HepG2 (cell line): Measurements from ENCODE around the gene ANKIB1. TPM values are rescaled to one million over a fixed set of nuclear protein-coding genes. Genes with fewer than 3 reads are reported as not detected.

Source experiments
- ATAC-seq: fragments of 200-7000 bp; cut with Tn5 transposase; 3 replicates; pipeline ENCODE4 v1.9.1; 2020; ENCODE audit warnings: mild to moderate bottlenecking, moderate library complexity
- BruUV-seq: library from RNA; stranded (reverse); fragments of 400-500 nt; replicated peaks from 2 replicates; lab custom pipeline; 2021; lab: Mats Ljungman, UMichigan
- CTCF ChIA-PET: fragments of 300-600 bp; formaldehyde crosslinking; extraction: SDS; loops from one replicate; lab custom pipeline; 2021; ENCODE audit warnings: low total read pairs, inconsistent platforms, low intra/inter-chr PET ratio; lab: Yijun Ruan, JAX
- POLR2A ChIA-PET: fragments of 350-600 bp; sonication (Branson Sonifier 250); formaldehyde crosslinking; loops from one replicate; lab custom pipeline; 2020; ENCODE audit warnings: antibody characterized with exemption, inconsistent platforms; lab: Yijun Ruan, JAX
- DNase-seq: peaks from one replicate; pipeline ENCODE4 v3.0.0-alpha.2; 2015; ENCODE audit warnings: low spot score
- FAIRE-seq: peaks from 3 replicates; lab custom pipeline; 2011; peaks lifted over from hg19 to GRCh38; lab: Jason Lieb, UNC
- H2AFZ ChIP-seq: one replicate; pipeline ENCODE4 v1.6.1; 2011; ENCODE audit warnings: low read length, inconsistent platforms
- H3K27ac ChIP-seq: fragments of 300-600 bp; 3 replicates; pipeline ENCODE4 v1.8.0; 2011; ENCODE audit warnings: mixed run types, mild to moderate bottlenecking, mixed read lengths, low read length, inconsistent platforms; ENCODE audit not compliant: insufficient read depth; ENCODE audit errors: extremely low read length
- H3K27me3 ChIP-seq, 2 experiments: fragments of 200-600 bp in 1 of 2; 2 replicates in 1 of 2; 3 replicates in 1 of 2; pipeline versions ENCODE4 v1.6.0 to v1.8.0; 2011; ENCODE audit warnings: low read length in 2 of 2, mild to moderate bottlenecking in 2 of 2, moderate library complexity in 2 of 2, inconsistent platforms in 1 of 2; ENCODE audit not compliant: insufficient read depth in 2 of 2, control insufficient read depth in 1 of 2
- H3K36me3 ChIP-seq, 2 experiments: fragments of 200-600 bp in 1 of 2; replicated peaks in 1 of 2; 2 replicates in 1 of 2; 3 replicates in 1 of 2; pipeline versions ENCODE4 v1.5.1 to v1.8.0; 2011; ENCODE audit warnings: low read length in 2 of 2, inconsistent platforms in 1 of 2; ENCODE audit not compliant: insufficient read depth in 2 of 2, control insufficient read depth in 1 of 2
- H3K4me1 ChIP-seq: 2 replicates; pipeline ENCODE4 v1.5.1; 2012; ENCODE audit warnings: low read length, inconsistent platforms; ENCODE audit not compliant: insufficient read depth
- H3K4me2 ChIP-seq: 2 replicates; pipeline ENCODE4 v1.6.0; 2011; ENCODE audit warnings: low read depth, low read length, inconsistent platforms
- H3K4me3 ChIP-seq, 3 experiments: fragments of 200-600 bp in 1 of 3; sonication (generic), shearing (Covaris generic) in 1 of 3; replicated peaks in 1 of 3; 2 replicates each; pipeline ENCODE4 v1.5.1; 2011 to 2016; ENCODE audit warnings: low read length in 3 of 3, inconsistent platforms in 2 of 3, low read depth in 2 of 3, mild to moderate bottlenecking in 2 of 3, control low read depth in 1 of 3, mixed read lengths in 1 of 3; ENCODE audit not compliant: insufficient read depth in 1 of 3
- H3K79me2 ChIP-seq: one replicate; pipeline ENCODE4 v1.6.1; 2011; ENCODE audit warnings: low read length, inconsistent platforms; ENCODE audit not compliant: insufficient read depth
- H3K9ac ChIP-seq: 2 replicates; pipeline ENCODE4 v1.6.0; 2011; ENCODE audit warnings: mild to moderate bottlenecking, low read depth, low read length, inconsistent platforms; ENCODE audit not compliant: insufficient read depth
- H3K9me3 ChIP-seq: 2 replicates; pipeline ENCODE4 v1.5.1; 2012; ENCODE audit warnings: mild to moderate bottlenecking, low read length
- H4K20me1 ChIP-seq: 2 replicates; pipeline ENCODE4 v1.6.0; 2011; ENCODE audit warnings: inconsistent platforms, mild to moderate bottlenecking, low read length, moderate library complexity; ENCODE audit not compliant: insufficient read depth
- BRCA1 ChIP-seq: sonication (generic); formaldehyde crosslinking; IDR thresholded peaks from 2 replicates; pipeline ENCODE4 v1.4.0; 2020; ENCODE audit warnings: missing genetic modification reagents
- CHCHD3 ChIP-seq: sonication (generic); formaldehyde crosslinking; IDR thresholded peaks from 2 replicates; pipeline ENCODE4 v1.8.0; 2022; ENCODE audit warnings: mild to moderate bottlenecking, missing genetic modification reagents, moderate library complexity
- EP300 ChIP-seq, 3 experiments: sonication (generic) in 1 of 3; formaldehyde crosslinking in 1 of 3; IDR thresholded peaks; 2 replicates each; pipeline versions ENCODE4 v1.5.1 to v1.6.1; 2011 to 2020; ENCODE audit warnings: low read depth in 2 of 3, low read length in 2 of 3, borderline replicate concordance in 1 of 3, improper control_type of control experiment in 1 of 3, mild to moderate bottlenecking in 1 of 3, missing genetic modification reagents in 1 of 3, moderate library complexity in 1 of 3
- HOXA9 ChIP-seq: sonication (generic); formaldehyde crosslinking; IDR thresholded peaks from 2 replicates; pipeline ENCODE4 v1.8.1; 2022; ENCODE audit warnings: missing genetic modification reagents, mild to moderate bottlenecking, moderate library complexity, borderline replicate concordance
- MAFF ChIP-seq: IDR thresholded peaks from 2 replicates; pipeline ENCODE4 v1.6.1; 2011; ENCODE audit warnings: low read depth, low read length, improper control_type of control experiment
- MAFK ChIP-seq, 2 experiments: IDR thresholded peaks in 1 of 2; conservative IDR thresholded peaks in 1 of 2; 2 replicates each; pipeline ENCODE4 v1.6.1; 2011; ENCODE audit warnings: improper control_type of control experiment in 2 of 2, low read length in 2 of 2
- REL ChIP-seq: sonication (generic); formaldehyde crosslinking; conservative IDR thresholded peaks from 2 replicates; pipeline ENCODE4 v1.8.0; 2022; ENCODE audit warnings: mild to moderate bottlenecking, missing genetic modification reagents, moderate library complexity
- SMARCE1 ChIP-seq: fragments of 450-650 bp; IDR thresholded peaks from 2 replicates; pipeline ENCODE4 v1.6.1; 2017; ENCODE audit warnings: borderline replicate concordance
- ZNF615 ChIP-seq: sonication (generic); formaldehyde crosslinking; IDR thresholded peaks from 2 replicates; pipeline ENCODE4 v1.5.0; 2020; ENCODE audit warnings: mild to moderate bottlenecking, missing genetic modification reagents, borderline replicate concordance
- ZNF790 ChIP-seq: sonication (generic); formaldehyde crosslinking; IDR thresholded peaks from 2 replicates; pipeline ENCODE4 v1.8.0; 2022; ENCODE audit warnings: missing genetic modification reagents, mild to moderate bottlenecking, borderline replicate concordance
- WGBS: methylation state at CpG from one replicate; pipeline ENCODE4 v1.1.6; 2017; ENCODE audit warnings: low lambda C conversion rate; 5-methylcytosine and 5-hydroxymethylcytosine counted together
- in situ Hi-C: cut with HindIII; loops from 2 replicates; pipeline ENCODE4 v1.10.0; 2017; ENCODE audit warnings: low pct_unique_long_range_greater_than_20kb; ENCODE audit not compliant: extremely low pct_ligation_motif_present
- intact Hi-C: fragments of 100-400 bp; cut with micrococcal nuclease; formaldehyde crosslinking; loops from one replicate; pipeline ENCODE4 v1.10.0; 2022; ENCODE audit not compliant: unreplicated experiment
- polyA plus RNA-seq, 8 experiments: library from polyadenylated mRNA; depleted of rRNA in 3 of 8; stranded (reverse) in 7 of 8; unstranded in 1 of 8; fragments of >200 nt; fragmentation: Illumina TruSeq in 4 of 8; extraction: Trizol in 4 of 8; gene quantifications; 2 replicates each; pipeline versions ENCODE4 v1.2.1 to v1.2.3, GENCODE V29; 2011 to 2016; ENCODE audit warnings: low read depth in 4 of 8, missing spikeins in 1 of 8, mixed read lengths in 1 of 8; ENCODE audit not compliant: insufficient read depth in 1 of 8
- total RNA-seq, 5 experiments: library from RNA; depleted of rRNA; stranded (reverse); fragments of >200 nt; fragmentation: Illumina TruSeq; extraction: Trizol; gene quantifications; 2 replicates each; pipeline ENCODE4 v1.2.3, GENCODE V29; 2016; ENCODE audit warnings: low read depth in 1 of 5
- TF ChIP-seq, protein P1 (sequence below): sonication (generic); formaldehyde crosslinking; IDR thresholded peaks from 2 replicates; pipeline ENCODE4 v1.4.0; 2020; ENCODE audit warnings: mild to moderate bottlenecking, missing genetic modification reagents
- TF ChIP-seq, protein P2 (sequence below): fragments of 450-650 bp; IDR thresholded peaks from 2 replicates; pipeline ENCODE4 v1.6.1; 2017

The ANKIB1 gene
- total and polyA plus RNA-seq, 2 of the 13 experiments (the other 11 are each of a cell fraction or from before 2014, with no cell fraction given), result 28.7 to 29.6 TPM

DNA sequence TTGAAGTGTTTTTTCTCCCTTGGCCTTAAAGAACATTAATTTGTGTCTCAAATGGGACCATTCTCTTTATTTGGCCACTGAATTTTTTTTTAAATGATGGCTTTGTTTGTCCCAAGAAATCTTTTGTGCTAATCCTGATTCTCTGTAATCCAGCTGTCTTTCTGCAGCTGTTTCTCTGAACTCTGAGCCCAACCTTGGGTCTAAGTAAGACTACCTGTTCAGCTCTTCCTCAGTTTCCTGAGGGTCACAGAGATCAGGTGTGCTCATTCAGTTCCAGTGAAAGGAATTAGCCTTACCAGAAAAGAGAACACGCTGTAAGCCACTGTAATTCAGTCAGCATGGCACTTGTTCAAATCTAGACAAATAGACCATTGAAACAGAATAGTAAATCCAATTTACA, 94.2 kb downstream of the ANKIB1 start:
- no peak overlapping the region for H2AFZ ChIP-seq
- no peak overlapping the region for H3K27ac ChIP-seq
- no peak for DNase-seq
- TF ChIP-seq REL (CRISPR knock-in tag) (no peak), HOXA9 (CRISPR knock-in tag) (no peak), BRCA1 (CRISPR knock-in tag) (no peak), SMARCE1 (no peak), CHCHD3 (CRISPR knock-in tag) (no peak), ZNF615 (CRISPR knock-in tag) (no peak), EP300 (IDR thresholded peaks at IDR 0.05; ENCODE audit: low read depth in 2 of 2, low read length in 2 of 2) (no peak), EP300 (CRISPR knock-in tag; IDR thresholded peaks at IDR 0.05; ENCODE audit: borderline replicate concordance) (no peak)
- TF ChIP-seq, protein P1, sequence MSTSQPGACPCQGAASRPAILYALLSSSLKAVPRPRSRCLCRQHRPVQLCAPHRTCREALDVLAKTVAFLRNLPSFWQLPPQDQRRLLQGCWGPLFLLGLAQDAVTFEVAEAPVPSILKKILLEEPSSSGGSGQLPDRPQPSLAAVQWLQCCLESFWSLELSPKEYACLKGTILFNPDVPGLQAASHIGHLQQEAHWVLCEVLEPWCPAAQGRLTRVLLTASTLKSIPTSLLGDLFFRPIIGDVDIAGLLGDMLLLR (CRISPR knock-in tag), result no peak
- no peak for FAIRE-seq
- in situ Hi-C loops, result no loop called here
- WGBS, result 97% methylated on average over 1 of the region's 1 CpG
- no peaks in the 10 kb centered on the region for H4K20me1 ChIP-seq
- H3K27me3 ChIP-seq, result no peaks in the 10 kb centered on the region
- H3K4me2 ChIP-seq, result no peak overlapping the region
- no peak overlapping the region for H3K4me3 ChIP-seq
- no peak for ATAC-seq
- BruUV-seq, result no TSS peak
- H3K9me3 ChIP-seq, result no peaks in the 10 kb centered on the region
- H3K36me3 ChIP-seq, result peaks cover 2 to 13% of the 10 kb centered on the region in 2 experiments; a peak in 3 of 5 replicates
- intact Hi-C loops, result no loop called here
- CTCF ChIA-PET, result no interaction called here
- POLR2A ChIA-PET, result no interaction called here
- no peak overlapping the region for H3K9ac ChIP-seq
- H3K4me1 ChIP-seq, result no peaks in the 10 kb centered on the region
- H3K79me2 ChIP-seq, result no peaks in the 10 kb centered on the region

DNA sequence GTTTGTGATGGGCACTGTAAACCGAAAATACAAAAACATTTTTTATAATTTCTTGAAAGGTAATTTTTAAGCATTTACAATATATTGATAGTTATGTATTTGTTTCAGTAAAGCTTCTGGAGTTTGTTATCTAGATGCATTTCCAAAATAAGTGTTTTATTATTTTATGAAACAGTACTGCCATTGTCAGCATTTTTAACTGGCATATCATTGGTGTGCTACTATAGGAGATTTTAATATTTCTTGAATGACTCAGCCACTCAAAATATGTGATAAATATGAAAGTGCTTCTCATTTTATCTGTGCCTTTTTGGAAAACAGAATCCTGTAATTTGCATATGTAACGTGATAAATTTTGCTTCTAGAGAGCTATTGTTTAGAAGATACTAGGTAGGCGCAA, 97.9 kb downstream of the ANKIB1 start:
- H3K9me3 ChIP-seq, result no peaks in the 10 kb centered on the region
- CTCF ChIA-PET, result no interaction called here
- no peak overlapping the region for H3K4me3 ChIP-seq
- BruUV-seq, result no TSS peak
- H3K9ac ChIP-seq, result no peak overlapping the region
- POLR2A ChIA-PET, result no interaction called here
- H4K20me1 ChIP-seq, result no peaks in the 10 kb centered on the region
- DNase-seq, result no peak
- H3K27ac ChIP-seq, result no peak overlapping the region
- in situ Hi-C loops (no loop called here), intact Hi-C loops (no loop called here)
- peaks cover 2 to 28% of the 10 kb centered on the region in 2 experiments; a peak in 3 of 5 replicates for H3K36me3 ChIP-seq
- no peak overlapping the region for H2AFZ ChIP-seq
- H3K4me2 ChIP-seq, result no peak overlapping the region
- H3K79me2 ChIP-seq, result no peaks in the 10 kb centered on the region
- no peaks in the 10 kb centered on the region for H3K27me3 ChIP-seq
- H3K4me1 ChIP-seq, result no peaks in the 10 kb centered on the region
- ATAC-seq, result no peak
- no peak for FAIRE-seq
- peak; percentile 72 to 85 for TF ChIP-seq MAFK (conservative IDR thresholded peaks at IDR 0.05 in 1 of 2, IDR thresholded peaks at IDR 0.05 in 1 of 2; ENCODE audit: low read length in 2 of 2)
- peak; percentile 68 for TF ChIP-seq MAFF
- TF ChIP-seq, protein P2, sequence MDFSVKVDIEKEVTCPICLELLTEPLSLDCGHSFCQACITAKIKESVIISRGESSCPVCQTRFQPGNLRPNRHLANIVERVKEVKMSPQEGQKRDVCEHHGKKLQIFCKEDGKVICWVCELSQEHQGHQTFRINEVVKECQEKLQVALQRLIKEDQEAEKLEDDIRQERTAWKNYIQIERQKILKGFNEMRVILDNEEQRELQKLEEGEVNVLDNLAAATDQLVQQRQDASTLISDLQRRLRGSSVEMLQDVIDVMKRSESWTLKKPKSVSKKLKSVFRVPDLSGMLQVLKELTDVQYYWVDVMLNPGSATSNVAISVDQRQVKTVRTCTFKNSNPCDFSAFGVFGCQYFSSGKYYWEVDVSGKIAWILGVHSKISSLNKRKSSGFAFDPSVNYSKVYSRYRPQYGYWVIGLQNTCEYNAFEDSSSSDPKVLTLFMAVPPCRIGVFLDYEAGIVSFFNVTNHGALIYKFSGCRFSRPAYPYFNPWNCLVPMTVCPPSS, result no peak
- TF ChIP-seq ZNF790, result no peak
- WGBS, result 96% methylated on average over 3 of the region's 3 CpGs
